Psoas muscle (tissue), 8 donors: ENCODE data around the gene PKNOX2. TPM values are rescaled to one million over a fixed set of nuclear protein-coding genes. Genes with fewer than 3 reads are reported as not detected.

Experiments
- ATAC-seq, 4 donors: fragments of 200-7000 bp; cut with Tn5 transposase; one replicate each; pipeline ENCODE4 v1.9.1; 2020; ENCODE audit warnings: moderate library complexity in 3 of 4, mild to moderate bottlenecking in 2 of 4
- DNase-seq, 2 donors: peaks; one replicate each; pipeline ENCODE4 v3.0.0-alpha.2; 2020
- H3K27ac ChIP-seq: fragments of 200-600 bp; one replicate; pipeline ENCODE4 v1.8.0; 2022
- H3K27me3 ChIP-seq, 3 donors: fragments of 200-600 bp in 1 of 3; one replicate each; pipeline versions ENCODE4 v1.6.1 to v1.8.0; 2013 to 2022; ENCODE audit warnings: low read length in 2 of 3, mild to moderate bottlenecking in 2 of 3, moderate library complexity in 1 of 3; ENCODE audit not compliant: insufficient read depth in 3 of 3
- H3K36me3 ChIP-seq, 2 donors: fragments of 200-600 bp in 1 of 2; one replicate each; pipeline versions ENCODE4 v1.6.1 to v1.8.0; 2013 to 2022; ENCODE audit warnings: low read depth in 1 of 2, mild to moderate bottlenecking in 1 of 2, moderate library complexity in 1 of 2; ENCODE audit not compliant: insufficient read depth in 1 of 2
- H3K4me1 ChIP-seq: fragments of 200-600 bp; one replicate; pipeline ENCODE4 v1.8.0; 2022
- H3K4me3 ChIP-seq: fragments of 200-600 bp; one replicate; pipeline ENCODE4 v1.8.0; 2022; ENCODE audit warnings: mild to moderate bottlenecking
- H3K9me3 ChIP-seq: fragments of 200-600 bp; one replicate; pipeline ENCODE4 v1.8.0; 2022
- WGBS, 3 donors: extraction: QIAGEN DNeasy Blood & Tissue Kit; methylation state at CpG; one replicate each; pipeline versions ENCODE4 v1.1.6 to v1.1.7; 2013; 5-methylcytosine and 5-hydroxymethylcytosine counted together
- intact Hi-C, 2 donors: fragments of 100-400 bp; cut with DNase I; formaldehyde crosslinking; loops; one replicate each; pipeline versions ENCODE4 v1.11.0 to v1.14.2; 2022
- polyA plus RNA-seq, 3 donors: library from polyadenylated mRNA; stranded (reverse); fragments of 200-250 nt; gene quantifications; one replicate each; pipeline ENCODE4 v1.2.3, GENCODE V29; 2013
- total RNA-seq, 4 donors: library from RNA; stranded (reverse); fragmentation: NEBNext Ultra II Directional in 2 of 4; extraction: Animal tissue kit (Norgen Biotek cat#: 25700) in 2 of 4; gene quantifications; one replicate each; pipeline versions ENCODE4 v1.2.1 to v1.2.4, GENCODE V29; 2021 to 2023
- TF ChIP-seq, protein P1 (sequence below): fragments of 200-600 bp; IDR thresholded peaks from one replicate; pipeline ENCODE4 v1.8.0; 2022; ENCODE audit warnings: antibody characterized with exemption
- donor health status: healthy with polysubstance abuse.
- donor health status: DM: no; HTN: no; CAD: no; lungs with moderate emphysema.
- donor health status: Bipolar disorder and iron deficiency.
- donor health status: healthy.
- donor health status: DM: yes; HTN: yes; CAD: no.
- donor health status: DM: no; HTN: no; CAD: no.
- donor health status: DM: no; HTN: no; CAD: no.
- donor health status: DM: yes; HTN: yes; CAD: no.

Gene PKNOX2
- total and polyA plus RNA-seq, 7 donors: 1.8 to 30.5 (median 14.5) TPM

DNA sequence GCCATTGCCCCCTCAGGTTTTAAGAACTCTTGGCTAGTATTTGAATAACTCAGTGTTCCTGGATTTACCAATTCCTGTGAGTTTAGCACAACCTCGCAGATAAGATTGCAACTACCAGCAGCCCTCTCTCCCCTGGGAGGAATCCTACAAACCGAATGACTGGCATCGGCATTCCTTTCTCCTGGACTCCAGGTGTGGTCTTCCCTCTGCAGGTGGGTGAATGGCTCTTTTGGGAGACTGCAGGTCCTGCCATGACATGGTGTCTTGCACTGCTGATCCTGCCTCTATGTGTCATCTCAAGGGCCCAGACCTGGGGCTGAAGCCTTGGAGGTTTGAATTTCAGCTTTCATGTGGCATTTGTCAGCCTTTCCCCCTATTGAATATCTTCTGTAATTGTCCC, 105.6 kb downstream of the PKNOX2 start:
- H3K9me3 ChIP-seq: no peaks in the 10 kb centered on the region
- DNase-seq (no peak), ATAC-seq (no peak)
- intact Hi-C loops: no loop called here
- no peak overlapping the region for H3K4me3 ChIP-seq
- 77 to 92% (median 87%) methylated on average over 3 of the region's 3 CpGs for WGBS, 3 donors
- no peaks in the 10 kb centered on the region for H3K36me3 ChIP-seq
- H3K27me3 ChIP-seq: no peaks in the 10 kb centered on the region
- no peaks in the 10 kb centered on the region for H3K4me1 ChIP-seq
- H3K27ac ChIP-seq: no peak overlapping the region
- TF ChIP-seq, protein P1, sequence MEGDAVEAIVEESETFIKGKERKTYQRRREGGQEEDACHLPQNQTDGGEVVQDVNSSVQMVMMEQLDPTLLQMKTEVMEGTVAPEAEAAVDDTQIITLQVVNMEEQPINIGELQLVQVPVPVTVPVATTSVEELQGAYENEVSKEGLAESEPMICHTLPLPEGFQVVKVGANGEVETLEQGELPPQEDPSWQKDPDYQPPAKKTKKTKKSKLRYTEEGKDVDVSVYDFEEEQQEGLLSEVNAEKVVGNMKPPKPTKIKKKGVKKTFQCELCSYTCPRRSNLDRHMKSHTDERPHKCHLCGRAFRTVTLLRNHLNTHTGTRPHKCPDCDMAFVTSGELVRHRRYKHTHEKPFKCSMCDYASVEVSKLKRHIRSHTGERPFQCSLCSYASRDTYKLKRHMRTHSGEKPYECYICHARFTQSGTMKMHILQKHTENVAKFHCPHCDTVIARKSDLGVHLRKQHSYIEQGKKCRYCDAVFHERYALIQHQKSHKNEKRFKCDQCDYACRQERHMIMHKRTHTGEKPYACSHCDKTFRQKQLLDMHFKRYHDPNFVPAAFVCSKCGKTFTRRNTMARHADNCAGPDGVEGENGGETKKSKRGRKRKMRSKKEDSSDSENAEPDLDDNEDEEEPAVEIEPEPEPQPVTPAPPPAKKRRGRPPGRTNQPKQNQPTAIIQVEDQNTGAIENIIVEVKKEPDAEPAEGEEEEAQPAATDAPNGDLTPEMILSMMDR: no peak

DNA sequence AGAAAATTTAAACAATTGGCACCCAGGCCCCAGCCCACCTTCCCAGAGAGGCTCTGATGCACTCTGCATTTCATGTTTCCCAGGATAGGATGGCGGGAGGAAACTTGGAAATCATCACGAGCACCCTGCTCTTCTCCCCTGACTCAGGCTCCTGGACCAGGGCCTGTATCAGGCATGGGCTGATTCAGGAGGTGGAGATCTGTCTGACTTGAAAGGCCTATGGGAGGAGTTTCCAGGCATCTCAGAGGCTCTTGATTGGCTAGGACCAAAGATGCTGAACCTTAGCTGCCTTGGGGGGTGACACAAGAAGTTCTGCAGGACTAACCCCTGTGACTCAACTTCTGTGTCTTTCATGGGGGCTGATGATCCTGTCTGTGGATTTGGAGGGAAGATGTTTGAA, 106.2 kb downstream of the PKNOX2 start:
- H3K27me3 ChIP-seq: no peaks in the 10 kb centered on the region
- ATAC-seq (peak in 3 of 4 donors; percentile 26 to 51 (median 45)), DNase-seq (no peak)
- no peaks in the 10 kb centered on the region for H3K4me1 ChIP-seq
- TF ChIP-seq, protein P1: no peak
- no peak overlapping the region for H3K27ac ChIP-seq
- H3K36me3 ChIP-seq: no peaks in the 10 kb centered on the region
- 76 to 83% (median 78%) methylated on average over 2 of the region's 2 CpGs for WGBS, 3 donors
- H3K9me3 ChIP-seq: no peaks in the 10 kb centered on the region
- H3K4me3 ChIP-seq: no peak overlapping the region
- intact Hi-C loops: no loop called here

DNA sequence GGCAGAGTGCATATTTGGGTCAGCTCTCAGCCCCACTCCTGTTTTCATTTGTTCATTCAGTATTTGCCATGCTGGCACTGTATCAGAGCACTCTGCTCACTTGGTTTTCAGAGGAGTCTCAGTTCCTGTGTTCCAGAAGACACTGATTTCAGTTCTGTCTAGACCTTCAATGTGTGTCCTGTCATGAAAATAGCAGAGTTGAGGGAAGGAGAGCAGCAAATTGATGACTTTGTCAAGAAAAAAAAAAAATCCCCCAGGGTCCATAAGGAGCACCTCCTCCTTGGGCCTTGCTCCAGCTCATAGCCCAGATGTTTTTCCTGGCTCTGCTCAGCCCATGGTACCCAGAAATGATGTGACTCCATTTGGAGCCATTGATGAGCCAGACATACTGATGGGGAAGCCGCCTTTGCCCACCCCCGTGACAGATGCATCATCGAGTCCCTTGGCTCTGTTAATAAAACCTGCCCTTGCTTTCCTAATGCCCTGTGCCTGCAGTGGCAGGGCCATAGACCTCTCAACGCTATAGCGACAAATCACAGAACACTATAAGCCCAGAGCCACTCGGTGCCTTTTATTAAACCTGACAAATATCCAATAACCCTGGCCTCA, 107.0 kb downstream of the PKNOX2 start:
- ATAC-seq (peak in 2 of 4 donors; percentile 12 to 37), DNase-seq (no peak)
- intact Hi-C loops: no loop called here
- H3K4me1 ChIP-seq: no peaks in the 10 kb centered on the region
- no peak overlapping the region for H3K27ac ChIP-seq
- TF ChIP-seq, protein P1: no peak
- 47 to 68% (median 59%) methylated on average over 6 of the region's 6 CpGs for WGBS, 3 donors
- H3K27me3 ChIP-seq: no peaks in the 10 kb centered on the region
- H3K36me3 ChIP-seq: no peaks in the 10 kb centered on the region
- H3K4me3 ChIP-seq: no peak overlapping the region
- no peaks in the 10 kb centered on the region for H3K9me3 ChIP-seq

DNA sequence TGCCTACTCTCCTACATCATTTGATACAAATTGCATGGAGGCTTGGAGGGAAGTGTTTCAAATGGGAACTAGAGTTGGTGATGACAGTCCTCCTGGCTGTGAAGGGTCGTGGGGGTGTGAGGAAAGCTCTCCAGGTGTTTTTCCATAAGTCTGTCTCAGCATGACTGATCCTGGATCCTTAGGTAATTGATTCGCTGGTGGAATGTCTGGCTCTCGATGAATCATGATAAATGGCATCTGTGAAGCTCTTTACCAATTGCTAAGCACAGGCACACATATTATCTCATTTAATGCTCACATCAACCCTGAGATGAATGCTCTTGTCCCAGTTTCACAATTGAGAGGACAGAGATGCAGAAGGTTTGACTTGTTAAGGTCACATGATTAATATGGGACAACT, 107.5 kb downstream of the PKNOX2 start:
- DNase-seq (no peak), ATAC-seq (peak in 2 of 4 donors; percentile 10 to 29)
- Histone ChIP-seq H3K27ac (no peak overlapping the region), H3K36me3 (no peaks in the 10 kb centered on the region), H3K9me3 (no peaks in the 10 kb centered on the region), H3K27me3 (no peaks in the 10 kb centered on the region), H3K4me3 (no peak overlapping the region), H3K4me1 (no peaks in the 10 kb centered on the region)
- intact Hi-C loops: no loop called here
- TF ChIP-seq, protein P1: no peak
- WGBS, 3 donors: 53 to 85% (median 60%) methylated on average over 3 of the region's 3 CpGs

- no peaks in the 10 kb centered on the region for H3K27me3 ChIP-seq
- no peaks in the 10 kb centered on the region for H3K9me3 ChIP-seq
- DNase-seq (no peak), ATAC-seq (no peak)
- H3K4me3 ChIP-seq: no peak overlapping the region
- WGBS, 3 donors: 78 to 82% (median 79%) methylated on average over 10 of the region's 10 CpGs
- H3K36me3 ChIP-seq: no peaks in the 10 kb centered on the region
- no peak overlapping the region for H3K27ac ChIP-seq
- intact Hi-C loops: no loop called here
- TF ChIP-seq, protein P1: no peak
- no peaks in the 10 kb centered on the region for H3K4me1 ChIP-seq
These were observed 108.3 kb downstream of the PKNOX2 start for GRCh38 chr11:125272821-125273220.
